GM12878 (cell line): ENCODE results near the gene CLEC4E. TPM values are rescaled to one million over a fixed set of nuclear protein-coding genes. Genes with fewer than 3 reads are reported as not detected.

Experiments
- ATAC-seq: fragments of 200-7000 bp; cut with Tn5 transposase; 3 replicates; pipeline ENCODE4 v1.9.1; 2020; ENCODE audit warnings: mild to moderate bottlenecking, moderate library complexity
- BruUV-seq: library from RNA; stranded (reverse); fragments of 400-500 nt; replicated peaks from 2 replicates; lab custom pipeline; 2021; lab: Mats Ljungman, UMichigan
- CTCF ChIA-PET: fragments of 300-600 bp; sonication (Branson Sonifier 250); formaldehyde crosslinking; extraction: SDS; loops from one replicate; lab custom pipeline; 2021; ENCODE audit warnings: inconsistent platforms; lab: Yijun Ruan, JAX
- POLR2A ChIA-PET: fragments of 350-600 bp; formaldehyde crosslinking; extraction: SDS; loops from one replicate; lab custom pipeline; 2021; ENCODE audit warnings: inconsistent platforms; lab: Charles Lee
- RAD21 ChIA-PET: fragments of 300-600 bp; sonication (Branson Sonifier 250); formaldehyde crosslinking; loops from one replicate; lab custom pipeline; 2023; ENCODE audit warnings: antibody characterized with exemption; ENCODE audit not compliant: unreplicated experiment; lab: Charles Lee
- SMC1A ChIA-PET: fragments of 300-600 bp; sonication (Branson Sonifier 250); formaldehyde crosslinking; loops from one replicate; lab custom pipeline; 2023; ENCODE audit not compliant: unreplicated experiment, uncharacterized antibody; lab: Charles Lee
- DNase-seq: peaks from one replicate; pipeline ENCODE4 v3.0.0-alpha.2; 2011; ENCODE audit warnings: low read depth, low spot score
- FAIRE-seq: peaks from 3 replicates; lab custom pipeline; 2011; peaks lifted over from hg19 to GRCh38; lab: Jason Lieb, UNC
- H2AFZ ChIP-seq: 2 replicates; pipeline ENCODE4 v1.6.0; 2011; ENCODE audit warnings: low read depth, low read length, control low read depth; ENCODE audit not compliant: control insufficient read depth
- H3K27ac ChIP-seq: 2 replicates; pipeline ENCODE4 v1.5.1; 2011; ENCODE audit warnings: control low read depth; ENCODE audit not compliant: control insufficient read depth, insufficient read depth
- H3K27me3 ChIP-seq, 2 experiments: replicated peaks in 1 of 2; 2 replicates each; pipeline versions ENCODE4 v1.6.0 to v1.6.1; 2011; ENCODE audit warnings: low read length in 1 of 2; ENCODE audit not compliant: control insufficient read depth in 2 of 2, insufficient read depth in 2 of 2
- H3K36me3 ChIP-seq, 2 experiments: 2 replicates each; pipeline ENCODE4 v1.5.1; 2011; ENCODE audit warnings: low read length in 1 of 2; ENCODE audit not compliant: control insufficient read depth in 2 of 2, insufficient read depth in 2 of 2
- H3K4me1 ChIP-seq: 2 replicates; pipeline ENCODE4 v1.6.1; 2011; ENCODE audit warnings: mild to moderate bottlenecking, low read length, moderate library complexity, mixed read lengths; ENCODE audit not compliant: control insufficient read depth, insufficient read depth
- H3K4me2 ChIP-seq: 2 replicates; pipeline ENCODE4 v1.6.0; 2011; ENCODE audit warnings: control low read depth; ENCODE audit not compliant: control insufficient read depth, insufficient read depth
- H3K4me3 ChIP-seq: fragments of 200-600 bp; sonication (generic); 2 replicates; pipeline ENCODE4 v1.5.1; 2016
- H3K79me2 ChIP-seq: 2 replicates; pipeline ENCODE4 v1.6.0; 2011; ENCODE audit warnings: low read length; ENCODE audit not compliant: control insufficient read depth, insufficient read depth
- H3K9ac ChIP-seq: 2 replicates; pipeline ENCODE4 v1.8.0; 2011; ENCODE audit warnings: low read length, control low read depth, mixed read lengths; ENCODE audit not compliant: control insufficient read depth, insufficient read depth
- H3K9me3 ChIP-seq: replicated peaks from 3 replicates; pipeline ENCODE4 v1.5.1; 2011; ENCODE audit warnings: mild to moderate bottlenecking, low read length; ENCODE audit not compliant: control insufficient read depth, insufficient read depth
- H4K20me1 ChIP-seq: 2 replicates; pipeline ENCODE4 v1.6.0; 2011; ENCODE audit not compliant: control insufficient read depth, insufficient read depth
- ATF7 ChIP-seq: fragments of 450-650 bp; IDR thresholded peaks from 2 replicates; pipeline ENCODE4 v1.6.1; 2016; ENCODE audit warnings: low read depth, mild to moderate bottlenecking
- CEBPB ChIP-seq, 2 experiments: fragments of 150-350 bp in 1 of 2; IDR thresholded peaks; 2 replicates each; pipeline ENCODE4 v1.6.1; 2012 to 2014; ENCODE audit warnings: low read depth in 2 of 2, low read length in 2 of 2, borderline replicate concordance in 1 of 2, inconsistent platforms in 1 of 2
- GATAD2B ChIP-seq: fragments of 450-650 bp; conservative IDR thresholded peaks from 2 replicates; pipeline ENCODE4 v1.6.1; 2017; ENCODE audit warnings: low read depth, mild to moderate bottlenecking, moderate library complexity
- MYC ChIP-seq: IDR thresholded peaks from 2 replicates; pipeline ENCODE4 v1.6.1; 2011; ENCODE audit warnings: mild to moderate bottlenecking, low read length, moderate library complexity, inconsistent platforms; ENCODE audit not compliant: insufficient read depth, insufficient replicate concordance, insufficient read length, severe bottlenecking
- NFYB ChIP-seq: IDR thresholded peaks from 2 replicates; pipeline ENCODE4 v1.6.1; 2011; ENCODE audit warnings: low read depth, mild to moderate bottlenecking, low read length, improper control_type of control experiment, moderate library complexity; ENCODE audit not compliant: insufficient read depth
- POU2F2 ChIP-seq: IDR thresholded peaks from 3 replicates; pipeline ENCODE4 v1.6.1; 2011; ENCODE audit warnings: low read depth, mild to moderate bottlenecking, low read length, borderline replicate concordance
- RAD21 ChIP-seq: IDR thresholded peaks from 2 replicates; pipeline ENCODE4 v1.6.1; 2011; ENCODE audit warnings: mild to moderate bottlenecking, low read depth, low read length, moderate library complexity; ENCODE audit not compliant: insufficient read depth
- SIN3A ChIP-seq: IDR thresholded peaks from 2 replicates; pipeline ENCODE4 v1.6.1; 2012; ENCODE audit warnings: low read depth, low read length, improper control_type of control experiment
- SMC3 ChIP-seq: IDR thresholded peaks from 2 replicates; pipeline ENCODE4 v1.6.1; 2011; ENCODE audit warnings: low read length, improper control_type of control experiment, borderline replicate concordance
- ZSCAN29 ChIP-seq: fragments of 450-650 bp; IDR thresholded peaks from 2 replicates; pipeline ENCODE4 v1.6.1; 2017; ENCODE audit warnings: mild to moderate bottlenecking, moderate library complexity
- WGBS: methylation state at CpG from one replicate; pipeline ENCODE4 v1.1.6; 2016; ENCODE audit warnings: low lambda C conversion rate; ENCODE audit not compliant: insufficient replicate concordance, insufficient coverage; ENCODE audit errors: missing lambda C conversion rate; 5-methylcytosine and 5-hydroxymethylcytosine counted together
- in situ Hi-C: fragments of 300-500 bp; cut with MboI; formaldehyde crosslinking; loops from 9 replicates; pipeline ENCODE4 v1.14.3; 2018; ENCODE audit warnings: mixed read lengths
- intact Hi-C: fragments of 100-400 bp; cut with micrococcal nuclease; formaldehyde crosslinking; loops from one replicate; pipeline ENCODE4 v1.14.2; 2022; ENCODE audit not compliant: unreplicated experiment
- polyA plus RNA-seq, 11 experiments: library from polyadenylated mRNA; depleted of rRNA in 4 of 11; unstranded in 6 of 11; stranded (reverse) in 5 of 11; fragments of >200 nt; fragmentation: Nextera tagmentation in 4 of 11; fragmentation: Illumina TruSeq in 1 of 11; extraction: Ambion mirVana in 4 of 11; extraction: Trizol in 1 of 11; gene quantifications; 1 replicate in 1 of 11; 2 replicates in 10 of 11; pipeline versions ENCODE4 v1.2.1 to v1.2.3, GENCODE V29; 2011 to 2016; ENCODE audit warnings: inconsistent platforms in 2 of 11, missing spikeins in 2 of 11, low read depth in 1 of 11
- total RNA-seq, 4 experiments: library from RNA; depleted of rRNA in 3 of 4; stranded (reverse); fragments of >200 nt in 3 of 4; fragmentation: Illumina TruSeq in 1 of 4; extraction: Trizol in 1 of 4; gene quantifications; 2 replicates each; pipeline versions ENCODE4 v1.2.1 to v1.2.3, GENCODE V29; 2013 to 2021
- TF ChIP-seq, protein P1 (sequence below): fragments of 450-650 bp; formaldehyde crosslinking; IDR thresholded peaks from 2 replicates; pipeline ENCODE4 v1.4.0; 2022; ENCODE audit warnings: mild to moderate bottlenecking, moderate library complexity
- TF ChIP-seq, protein P2 (sequence below): fragments of 450-650 bp; IDR thresholded peaks from 2 replicates; pipeline ENCODE4 v1.6.1; 2017; ENCODE audit warnings: borderline replicate concordance

CLEC4E gene
- total and polyA plus RNA-seq, 10 of the 15 experiments (the other 5 are each of a cell fraction or from before 2014, with no cell fraction given): not detected

DNA sequence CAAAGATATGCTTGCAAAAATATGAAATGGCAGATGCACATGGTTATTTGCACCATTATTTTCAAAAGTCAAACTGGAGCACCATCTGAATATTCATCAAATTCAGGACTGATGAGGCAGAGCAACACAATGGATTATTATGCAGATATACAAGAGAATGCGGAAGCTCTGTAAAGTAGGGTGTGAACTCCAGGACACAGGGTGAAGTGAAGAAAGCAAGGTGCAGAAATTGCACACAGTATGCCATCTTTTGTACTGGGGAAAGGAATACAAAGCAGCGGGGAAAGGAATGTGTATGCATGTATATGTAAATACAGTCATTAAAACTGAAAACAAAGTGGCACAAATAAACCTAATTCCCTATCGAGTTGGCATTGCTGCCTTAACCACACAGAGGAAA, 22.7 kb upstream of the CLEC4E start:
- no peak overlapping the region for H3K9ac ChIP-seq
- CTCF ChIA-PET: interaction anchor here (0.8 to 2.3 kb wide), 2 partner anchors 19 to 28 kb away, joined by 3 to 8 read pairs; no protein-coding TSS in a partner anchor
- TF ChIP-seq GATAD2B (no peak), NFYB (no peak), SMC3 (no peak), ZSCAN29 (no peak), RAD21 (no peak), POU2F2 (no peak), CEBPB (IDR thresholded peaks at IDR 0.05; ENCODE audit: borderline replicate concordance in 1 of 2, low read depth in 2 of 2, low read length in 2 of 2) (no peak), ATF7 (no peak), MYC (no peak), SIN3A (no peak)
- TF ChIP-seq, protein P1, sequence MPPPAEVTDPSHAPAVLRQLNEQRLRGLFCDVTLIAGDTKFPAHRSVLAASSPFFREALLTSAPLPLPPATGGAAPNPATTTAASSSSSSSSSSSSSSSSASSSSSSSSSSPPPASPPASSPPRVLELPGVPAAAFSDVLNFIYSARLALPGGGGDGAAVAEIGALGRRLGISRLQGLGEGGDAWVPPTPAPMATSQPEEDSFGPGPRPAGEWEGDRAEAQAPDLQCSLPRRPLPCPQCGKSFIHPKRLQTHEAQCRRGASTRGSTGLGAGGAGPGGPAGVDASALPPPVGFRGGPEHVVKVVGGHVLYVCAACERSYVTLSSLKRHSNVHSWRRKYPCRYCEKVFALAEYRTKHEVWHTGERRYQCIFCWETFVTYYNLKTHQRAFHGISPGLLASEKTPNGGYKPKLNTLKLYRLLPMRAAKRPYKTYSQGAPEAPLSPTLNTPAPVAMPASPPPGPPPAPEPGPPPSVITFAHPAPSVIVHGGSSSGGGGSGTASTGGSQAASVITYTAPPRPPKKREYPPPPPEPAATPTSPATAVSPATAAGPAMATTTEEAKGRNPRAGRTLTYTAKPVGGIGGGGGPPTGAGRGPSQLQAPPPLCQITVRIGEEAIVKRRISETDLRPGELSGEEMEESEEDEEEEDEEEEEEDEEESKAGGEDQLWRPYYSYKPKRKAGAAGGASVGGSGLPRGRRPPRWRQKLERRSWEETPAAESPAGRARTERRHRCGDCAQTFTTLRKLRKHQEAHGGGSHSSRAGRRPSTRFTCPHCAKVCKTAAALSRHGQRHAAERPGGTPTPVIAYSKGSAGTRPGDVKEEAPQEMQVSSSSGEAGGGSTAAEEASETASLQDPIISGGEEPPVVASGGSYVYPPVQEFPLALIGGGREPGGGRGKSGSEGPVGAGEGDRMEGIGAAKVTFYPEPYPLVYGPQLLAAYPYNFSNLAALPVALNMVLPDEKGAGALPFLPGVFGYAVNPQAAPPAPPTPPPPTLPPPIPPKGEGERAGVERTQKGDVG (CRISPR knock-in tag): no peak
- TF ChIP-seq, protein P2, sequence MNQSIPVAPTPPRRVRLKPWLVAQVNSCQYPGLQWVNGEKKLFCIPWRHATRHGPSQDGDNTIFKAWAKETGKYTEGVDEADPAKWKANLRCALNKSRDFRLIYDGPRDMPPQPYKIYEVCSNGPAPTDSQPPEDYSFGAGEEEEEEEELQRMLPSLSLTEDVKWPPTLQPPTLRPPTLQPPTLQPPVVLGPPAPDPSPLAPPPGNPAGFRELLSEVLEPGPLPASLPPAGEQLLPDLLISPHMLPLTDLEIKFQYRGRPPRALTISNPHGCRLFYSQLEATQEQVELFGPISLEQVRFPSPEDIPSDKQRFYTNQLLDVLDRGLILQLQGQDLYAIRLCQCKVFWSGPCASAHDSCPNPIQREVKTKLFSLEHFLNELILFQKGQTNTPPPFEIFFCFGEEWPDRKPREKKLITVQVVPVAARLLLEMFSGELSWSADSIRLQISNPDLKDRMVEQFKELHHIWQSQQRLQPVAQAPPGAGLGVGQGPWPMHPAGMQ: no peak
- TF ChIP-seq, all 136 proteins: peak for 0
- Histone ChIP-seq H3K4me3 (no peak overlapping the region), H3K79me2 (no peaks in the 10 kb centered on the region), H3K4me1 (no peaks in the 10 kb centered on the region), H3K27ac (no peak overlapping the region), H3K27me3 (no peaks in the 10 kb centered on the region), H4K20me1 (no peaks in the 10 kb centered on the region), H3K36me3 (no peaks in the 10 kb centered on the region), H2AFZ (no peak overlapping the region), H3K4me2 (no peak overlapping the region), H3K9me3 (peaks cover 4% of the 10 kb centered on the region; the same call in 2 of the 3 replicates)
- DNase-seq: no peak
- POLR2A ChIA-PET: no interaction called here
- intact Hi-C loops (no loop called here), in situ Hi-C loops (no loop called here)
- 65% methylated on average over 3 of the region's 3 CpGs for WGBS
- BruUV-seq: no TSS peak
- ATAC-seq: no peak
- SMC1A ChIA-PET: interaction anchor here (0.9 to 1.0 kb wide), 2 partner anchors 19 to 27 kb away, joined by 3 read pairs; no protein-coding TSS in a partner anchor
- RAD21 ChIA-PET: no interaction called here
- no peak for FAIRE-seq
